HepG2 (cell line): ENCODE results near the gene COL9A3. TPM values are rescaled to one million over a fixed set of nuclear protein-coding genes. Genes with fewer than 3 reads are reported as not detected.
A peak's percentile ranks its signal among the peaks of the same experiment; 100 is the strongest.

Experiments
- ARID2 ChIP-seq: sonication (generic); formaldehyde crosslinking; IDR thresholded peaks from 2 replicates; pipeline ENCODE4 v1.8.1; 2022; ENCODE audit warnings: mild to moderate bottlenecking, missing genetic modification reagents, borderline replicate concordance
- CCDC6 ChIP-seq: sonication (generic); formaldehyde crosslinking; IDR thresholded peaks from 2 replicates; pipeline ENCODE4 v1.8.1; 2022; ENCODE audit warnings: mild to moderate bottlenecking, missing genetic modification reagents, moderate library complexity
- IRX3 ChIP-seq: sonication (generic); formaldehyde crosslinking; IDR thresholded peaks from 2 replicates; pipeline ENCODE4 v1.8.1; 2023; ENCODE audit warnings: mild to moderate bottlenecking, low read depth, missing genetic modification reagents, borderline replicate concordance
- SMARCC2 ChIP-seq: fragments of 450-650 bp; IDR thresholded peaks from 2 replicates; pipeline ENCODE4 v1.6.1; 2017; ENCODE audit warnings: antibody characterized with exemption, mild to moderate bottlenecking
- ZNF263 ChIP-seq: sonication (generic); formaldehyde crosslinking; IDR thresholded peaks from 2 replicates; pipeline ENCODE4 v1.4.0; 2020; ENCODE audit warnings: missing genetic modification reagents
- ZNF556 ChIP-seq: sonication (generic); formaldehyde crosslinking; IDR thresholded peaks from 2 replicates; pipeline ENCODE4 v1.4.0; 2020; ENCODE audit warnings: mild to moderate bottlenecking, missing genetic modification reagents, borderline replicate concordance
- ZNF567 ChIP-seq: sonication (generic); formaldehyde crosslinking; IDR thresholded peaks from 2 replicates; pipeline ENCODE4 v1.8.1; 2023; ENCODE audit warnings: mild to moderate bottlenecking, missing genetic modification reagents, borderline replicate concordance
- ZNF746 ChIP-seq: sonication (generic); formaldehyde crosslinking; IDR thresholded peaks from 2 replicates; pipeline ENCODE4 v1.8.0; 2022; ENCODE audit warnings: mild to moderate bottlenecking, missing genetic modification reagents
- ZNF747 ChIP-seq: sonication (generic); formaldehyde crosslinking; IDR thresholded peaks from 2 replicates; pipeline ENCODE4 v1.8.1; 2023; ENCODE audit warnings: missing genetic modification reagents, mild to moderate bottlenecking, borderline replicate concordance
- ZSCAN20 ChIP-seq: sonication (generic); formaldehyde crosslinking; IDR thresholded peaks from 2 replicates; pipeline ENCODE4 v1.4.0; 2020; ENCODE audit warnings: missing genetic modification reagents, mild to moderate bottlenecking, borderline replicate concordance
- polyA plus RNA-seq, 8 experiments: library from polyadenylated mRNA; depleted of rRNA in 3 of 8; stranded (reverse) in 7 of 8; unstranded in 1 of 8; fragments of >200 nt; fragmentation: Illumina TruSeq in 4 of 8; extraction: Trizol in 4 of 8; gene quantifications; 2 replicates each; pipeline versions ENCODE4 v1.2.1 to v1.2.3, GENCODE V29; 2011 to 2016; ENCODE audit warnings: low read depth in 4 of 8, missing spikeins in 1 of 8, mixed read lengths in 1 of 8; ENCODE audit not compliant: insufficient read depth in 1 of 8
- total RNA-seq, 5 experiments: library from RNA; depleted of rRNA; stranded (reverse); fragments of >200 nt; fragmentation: Illumina TruSeq; extraction: Trizol; gene quantifications; 2 replicates each; pipeline ENCODE4 v1.2.3, GENCODE V29; 2016; ENCODE audit warnings: low read depth in 1 of 5
- TF ChIP-seq, protein P1 (sequence below): sonication (generic); formaldehyde crosslinking; IDR thresholded peaks from 2 replicates; pipeline ENCODE4 v1.4.0; 2020; ENCODE audit warnings: missing genetic modification reagents, borderline replicate concordance
- TF ChIP-seq, protein P2 (sequence below): sonication (generic); formaldehyde crosslinking; IDR thresholded peaks from 2 replicates; pipeline ENCODE4 v1.8.1; 2023; ENCODE audit warnings: mild to moderate bottlenecking, missing genetic modification reagents
- TF ChIP-seq, protein P3 (sequence below): sonication (generic); formaldehyde crosslinking; IDR thresholded peaks from 2 replicates; pipeline ENCODE4 v1.4.0; 2020; ENCODE audit warnings: missing genetic modification reagents, borderline replicate concordance
- TF ChIP-seq, protein P4 (sequence below): sonication (generic); formaldehyde crosslinking; IDR thresholded peaks from 2 replicates; pipeline ENCODE4 v1.4.0; 2020; ENCODE audit warnings: mild to moderate bottlenecking, missing genetic modification reagents
- TF ChIP-seq, protein P5 (sequence below): sonication (generic); formaldehyde crosslinking; IDR thresholded peaks from 2 replicates; pipeline ENCODE4 v1.8.0; 2022; ENCODE audit warnings: mild to moderate bottlenecking, missing genetic modification reagents, moderate library complexity

The COL9A3 gene
- total and polyA plus RNA-seq, 2 of the 13 experiments (the other 11 are each of a cell fraction or from before 2014, with no cell fraction given) = 155 to 204 TPM

DNA sequence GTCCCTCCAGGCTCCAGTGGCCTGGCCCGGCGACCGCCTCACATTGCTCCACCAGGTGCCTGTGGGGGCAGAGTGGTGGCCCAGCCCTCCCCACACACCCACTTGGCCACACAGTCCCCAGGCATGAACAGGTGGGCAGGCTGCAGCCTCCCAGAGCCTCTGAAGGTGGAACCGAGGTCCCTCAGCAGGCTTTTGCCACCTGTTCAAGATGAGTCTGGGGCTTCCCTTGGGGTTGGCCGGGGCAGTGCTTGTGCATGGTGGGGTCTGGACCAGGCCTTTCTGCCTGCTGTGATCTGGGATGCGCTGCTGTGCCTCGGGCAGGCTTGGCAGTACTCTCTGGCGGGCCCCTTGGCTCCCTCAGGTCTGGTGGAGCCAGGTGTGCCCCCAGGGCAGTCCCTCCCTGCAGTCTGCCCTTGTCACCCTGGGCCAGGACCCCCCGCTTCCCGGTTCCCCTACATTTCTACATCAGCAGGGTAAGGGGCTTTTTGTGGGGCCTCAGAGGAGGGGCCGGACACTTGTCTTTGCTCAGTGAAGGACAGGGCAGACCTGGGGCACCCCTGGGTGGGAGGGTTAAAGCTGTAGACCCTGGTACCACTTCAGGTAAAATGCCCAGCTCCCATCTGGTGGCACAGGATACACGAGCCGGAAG is 2.7 kb upstream of the COL9A3 start (continued):
- TF ChIP-seq, protein P1, sequence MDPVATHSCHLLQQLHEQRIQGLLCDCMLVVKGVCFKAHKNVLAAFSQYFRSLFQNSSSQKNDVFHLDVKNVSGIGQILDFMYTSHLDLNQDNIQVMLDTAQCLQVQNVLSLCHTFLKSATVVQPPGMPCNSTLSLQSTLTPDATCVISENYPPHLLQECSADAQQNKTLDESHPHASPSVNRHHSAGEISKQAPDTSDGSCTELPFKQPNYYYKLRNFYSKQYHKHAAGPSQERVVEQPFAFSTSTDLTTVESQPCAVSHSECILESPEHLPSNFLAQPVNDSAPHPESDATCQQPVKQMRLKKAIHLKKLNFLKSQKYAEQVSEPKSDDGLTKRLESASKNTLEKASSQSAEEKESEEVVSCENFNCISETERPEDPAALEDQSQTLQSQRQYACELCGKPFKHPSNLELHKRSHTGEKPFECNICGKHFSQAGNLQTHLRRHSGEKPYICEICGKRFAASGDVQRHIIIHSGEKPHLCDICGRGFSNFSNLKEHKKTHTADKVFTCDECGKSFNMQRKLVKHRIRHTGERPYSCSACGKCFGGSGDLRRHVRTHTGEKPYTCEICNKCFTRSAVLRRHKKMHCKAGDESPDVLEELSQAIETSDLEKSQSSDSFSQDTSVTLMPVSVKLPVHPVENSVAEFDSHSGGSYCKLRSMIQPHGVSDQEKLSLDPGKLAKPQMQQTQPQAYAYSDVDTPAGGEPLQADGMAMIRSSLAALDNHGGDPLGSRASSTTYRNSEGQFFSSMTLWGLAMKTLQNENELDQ = no peak
- TF ChIP-seq ZNF263 (CRISPR knock-in tag) = 0 out of 2 replicates have a peak, but pooled peaks have one; percentile 25
- TF ChIP-seq ZSCAN20 (CRISPR knock-in tag) = no peak
- TF ChIP-seq, protein P2, sequence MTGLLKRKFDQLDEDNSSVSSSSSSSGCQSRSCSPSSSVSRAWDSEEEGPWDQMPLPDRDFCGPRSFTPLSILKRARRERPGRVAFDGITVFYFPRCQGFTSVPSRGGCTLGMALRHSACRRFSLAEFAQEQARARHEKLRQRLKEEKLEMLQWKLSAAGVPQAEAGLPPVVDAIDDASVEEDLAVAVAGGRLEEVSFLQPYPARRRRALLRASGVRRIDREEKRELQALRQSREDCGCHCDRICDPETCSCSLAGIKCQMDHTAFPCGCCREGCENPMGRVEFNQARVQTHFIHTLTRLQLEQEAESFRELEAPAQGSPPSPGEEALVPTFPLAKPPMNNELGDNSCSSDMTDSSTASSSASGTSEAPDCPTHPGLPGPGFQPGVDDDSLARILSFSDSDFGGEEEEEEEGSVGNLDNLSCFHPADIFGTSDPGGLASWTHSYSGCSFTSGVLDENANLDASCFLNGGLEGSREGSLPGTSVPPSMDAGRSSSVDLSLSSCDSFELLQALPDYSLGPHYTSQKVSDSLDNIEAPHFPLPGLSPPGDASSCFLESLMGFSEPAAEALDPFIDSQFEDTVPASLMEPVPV (CRISPR knock-in tag) = no peak
- TF ChIP-seq, protein P3, sequence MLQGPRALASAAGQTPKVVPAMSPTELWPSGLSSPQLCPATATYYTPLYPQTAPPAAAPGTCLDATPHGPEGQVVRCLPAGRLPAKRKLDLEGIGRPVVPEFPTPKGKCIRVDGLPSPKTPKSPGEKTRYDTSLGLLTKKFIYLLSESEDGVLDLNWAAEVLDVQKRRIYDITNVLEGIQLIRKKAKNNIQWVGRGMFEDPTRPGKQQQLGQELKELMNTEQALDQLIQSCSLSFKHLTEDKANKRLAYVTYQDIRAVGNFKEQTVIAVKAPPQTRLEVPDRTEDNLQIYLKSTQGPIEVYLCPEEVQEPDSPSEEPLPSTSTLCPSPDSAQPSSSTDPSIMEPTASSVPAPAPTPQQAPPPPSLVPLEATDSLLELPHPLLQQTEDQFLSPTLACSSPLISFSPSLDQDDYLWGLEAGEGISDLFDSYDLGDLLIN (CRISPR knock-in tag) = 0 out of 2 replicates have a peak, but pooled peaks have one; percentile 35
- TF ChIP-seq CCDC6 (CRISPR knock-in tag) = no peak
- no peak for TF ChIP-seq ZNF746 (CRISPR knock-in tag)
- no peak for TF ChIP-seq ZNF567 (CRISPR knock-in tag)
- no peak for TF ChIP-seq ZNF747 (CRISPR knock-in tag)
- TF ChIP-seq ARID2 = no peak
- TF ChIP-seq SMARCC2 = no peak
- TF ChIP-seq, protein P4, sequence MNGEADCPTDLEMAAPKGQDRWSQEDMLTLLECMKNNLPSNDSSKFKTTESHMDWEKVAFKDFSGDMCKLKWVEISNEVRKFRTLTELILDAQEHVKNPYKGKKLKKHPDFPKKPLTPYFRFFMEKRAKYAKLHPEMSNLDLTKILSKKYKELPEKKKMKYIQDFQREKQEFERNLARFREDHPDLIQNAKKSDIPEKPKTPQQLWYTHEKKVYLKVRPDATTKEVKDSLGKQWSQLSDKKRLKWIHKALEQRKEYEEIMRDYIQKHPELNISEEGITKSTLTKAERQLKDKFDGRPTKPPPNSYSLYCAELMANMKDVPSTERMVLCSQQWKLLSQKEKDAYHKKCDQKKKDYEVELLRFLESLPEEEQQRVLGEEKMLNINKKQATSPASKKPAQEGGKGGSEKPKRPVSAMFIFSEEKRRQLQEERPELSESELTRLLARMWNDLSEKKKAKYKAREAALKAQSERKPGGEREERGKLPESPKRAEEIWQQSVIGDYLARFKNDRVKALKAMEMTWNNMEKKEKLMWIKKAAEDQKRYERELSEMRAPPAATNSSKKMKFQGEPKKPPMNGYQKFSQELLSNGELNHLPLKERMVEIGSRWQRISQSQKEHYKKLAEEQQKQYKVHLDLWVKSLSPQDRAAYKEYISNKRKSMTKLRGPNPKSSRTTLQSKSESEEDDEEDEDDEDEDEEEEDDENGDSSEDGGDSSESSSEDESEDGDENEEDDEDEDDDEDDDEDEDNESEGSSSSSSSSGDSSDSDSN (CRISPR knock-in tag) = no peak
- TF ChIP-seq, protein P5, sequence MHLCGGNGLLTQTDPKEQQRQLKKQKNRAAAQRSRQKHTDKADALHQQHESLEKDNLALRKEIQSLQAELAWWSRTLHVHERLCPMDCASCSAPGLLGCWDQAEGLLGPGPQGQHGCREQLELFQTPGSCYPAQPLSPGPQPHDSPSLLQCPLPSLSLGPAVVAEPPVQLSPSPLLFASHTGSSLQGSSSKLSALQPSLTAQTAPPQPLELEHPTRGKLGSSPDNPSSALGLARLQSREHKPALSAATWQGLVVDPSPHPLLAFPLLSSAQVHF (CRISPR knock-in tag) = no peak
- no peak for TF ChIP-seq ZNF556
- no peak for TF ChIP-seq IRX3 (CRISPR knock-in tag)
